Fibroblast of pulmonary artery (primary cell): ENCODE results near the gene ZNF467.
A peak's percentile ranks its signal among the peaks of the same experiment; 100 is the strongest.

Experiments
- DNase-seq: peaks from one replicate; pipeline ENCODE4 v3.0.0-alpha.2; 2010; ENCODE audit warnings: low read depth
- H3K4me3 ChIP-seq: replicated peaks from 2 replicates; pipeline ENCODE4 v1.5.1; 2011; ENCODE audit warnings: low read depth, mild to moderate bottlenecking, control low read depth, low read length, moderate library complexity
- CTCF ChIP-seq: IDR thresholded peaks from 2 replicates; pipeline ENCODE4 v1.5.1; 2011; ENCODE audit warnings: mild to moderate bottlenecking, control low read depth, low read length, inconsistent platforms; ENCODE audit errors: missing control alignments

Gene ZNF467

GRCh38 chr7:149791411-149792219, 18.2 kb upstream of the ZNF467 start:
- TF ChIP-seq CTCF: no peak
- DNase-seq: no peak
- H3K4me3 ChIP-seq: no peak overlapping the region

GRCh38 chr7:149790754-149791360, 17.5 kb upstream of the ZNF467 start:
- no peak for DNase-seq
- TF ChIP-seq CTCF: no peak
- H3K4me3 ChIP-seq: no peak overlapping the region

DNA sequence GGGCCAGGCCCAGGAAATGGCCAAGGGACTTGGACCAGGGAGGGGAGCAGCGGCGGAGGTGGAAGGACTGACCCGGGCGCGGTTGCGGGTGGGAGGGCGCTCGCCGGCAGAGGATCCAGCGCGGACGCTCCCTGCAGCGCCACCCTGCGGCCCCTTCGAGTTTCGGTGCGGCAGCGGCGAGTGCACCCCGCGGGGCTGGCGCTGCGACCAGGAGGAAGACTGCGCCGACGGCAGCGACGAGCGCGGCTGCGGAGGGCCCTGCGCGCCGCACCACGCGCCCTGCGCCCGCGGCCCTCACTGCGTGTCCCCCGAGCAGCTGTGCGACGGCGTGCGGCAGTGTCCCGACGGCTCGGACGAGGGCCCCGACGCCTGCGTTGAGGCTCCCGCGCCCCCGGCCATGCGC, 16.8 kb upstream of the ZNF467 start:
- no peak overlapping the region for H3K4me3 ChIP-seq
- peak; percentile 35 for DNase-seq
- peak; percentile 38 for TF ChIP-seq CTCF

DNA sequence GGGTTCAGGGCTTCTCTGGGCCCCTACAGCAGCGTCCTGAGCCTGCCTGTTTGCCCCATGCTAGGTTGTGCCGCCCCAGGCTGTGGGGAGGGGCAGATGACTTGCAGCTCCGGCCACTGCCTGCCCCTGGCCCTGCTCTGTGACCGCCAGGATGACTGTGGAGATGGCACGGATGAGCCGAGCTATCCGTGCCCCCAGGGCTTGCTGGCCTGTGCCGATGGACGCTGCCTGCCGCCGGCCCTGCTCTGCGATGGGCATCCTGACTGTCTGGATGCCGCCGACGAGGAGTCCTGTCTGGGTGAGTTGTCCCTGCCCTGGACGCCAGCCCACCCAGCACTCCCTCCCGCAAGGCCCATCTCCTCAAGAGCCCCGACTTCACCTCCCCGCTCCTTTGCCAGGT, 15.7 kb upstream of the ZNF467 start:
- no peak for TF ChIP-seq CTCF
- H3K4me3 ChIP-seq: no peak overlapping the region
- no peak for DNase-seq

DNA sequence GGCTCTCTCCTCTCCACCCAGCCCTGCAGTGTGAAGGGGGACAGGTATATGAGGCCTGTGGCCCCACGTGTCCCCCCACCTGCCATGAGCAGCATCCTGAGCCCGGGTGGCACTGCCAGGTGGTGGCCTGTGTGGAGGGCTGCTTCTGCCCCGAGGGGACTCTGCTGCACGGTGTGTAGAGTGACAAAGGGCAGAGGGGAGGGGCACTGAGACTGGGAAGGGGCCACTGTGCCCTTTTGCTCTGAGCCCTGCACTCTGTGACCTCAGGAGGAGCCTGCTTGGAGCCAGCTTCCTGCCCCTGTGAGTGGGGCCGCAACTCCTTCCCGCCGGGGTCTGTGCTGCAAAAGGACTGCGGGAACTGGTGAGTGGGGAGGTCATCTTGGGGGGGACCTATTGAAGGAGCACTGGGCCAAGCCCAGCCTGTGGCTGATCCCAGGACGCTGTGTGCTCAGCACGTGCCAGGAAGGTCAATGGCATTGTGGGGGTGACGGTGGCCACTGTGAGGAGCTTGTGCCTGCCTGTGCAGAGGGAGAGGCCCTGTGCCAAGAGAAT, 15.0 kb upstream of the ZNF467 start:
- no peak for DNase-seq

DNA sequence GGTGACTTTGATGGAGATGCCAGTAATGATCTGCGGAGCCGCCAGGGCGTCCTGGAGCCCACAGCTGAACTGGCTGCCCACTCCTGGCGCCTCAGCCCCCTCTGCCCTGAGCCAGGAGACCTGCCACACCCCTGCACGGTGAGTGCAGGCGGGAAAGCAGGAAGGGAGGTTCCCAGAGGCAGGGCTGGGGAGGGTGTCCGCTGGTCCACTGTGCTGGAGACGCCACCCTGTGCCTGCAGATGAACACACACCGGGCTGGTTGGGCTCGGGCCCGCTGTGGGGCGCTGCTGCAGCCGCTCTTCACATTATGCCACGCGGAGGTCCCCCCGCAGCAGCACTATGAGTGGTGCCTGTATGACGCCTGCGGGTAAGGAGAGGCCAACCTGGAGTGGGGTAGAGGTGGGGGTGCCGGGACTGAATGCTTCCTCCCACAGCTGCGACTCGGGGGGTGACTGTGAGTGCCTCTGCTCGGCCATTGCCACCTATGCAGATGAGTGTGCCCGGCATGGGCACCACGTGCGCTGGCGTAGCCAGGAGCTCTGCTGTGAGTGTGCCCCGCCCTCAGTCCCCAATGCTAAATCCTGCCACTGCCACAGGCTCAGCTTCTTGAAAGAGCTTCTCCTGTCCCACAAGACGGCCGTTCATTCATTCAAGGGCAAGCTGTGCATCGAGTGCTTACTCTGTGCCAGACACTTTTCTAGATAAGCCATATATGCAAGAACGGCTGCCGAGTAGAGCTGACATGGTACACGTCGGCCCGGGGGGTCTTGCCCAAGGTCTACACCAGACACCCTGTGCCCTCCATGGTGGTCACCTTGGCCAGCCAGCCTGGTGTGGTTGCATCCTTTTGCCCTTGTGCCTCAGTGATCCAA, 14.3 kb upstream of the ZNF467 start:
- peak; percentile 17 for TF ChIP-seq CTCF
- DNase-seq: no peak
- H3K4me3 ChIP-seq: no peak overlapping the region

More for the DNA sequence above, 15.0 kb upstream of the ZNF467 start:
- no peak overlapping the region for H3K4me3 ChIP-seq
- TF ChIP-seq CTCF: no peak
